GM21447 (cell line): ENCODE results near the gene LAMB2.

ENCODE experiments used
- ATAC-seq: cut with Tn5 transposase; IDR thresholded peaks from one replicate; pipeline ENCODE4 v1.9.1; 2021; ENCODE audit not compliant: unreplicated experiment

The LAMB2 gene

GRCh38 chr3:49132437-49133225 lies at the start of gene LAMB2:
Gene LAMB2 (minus strand): TSS chr3:49133050. CDS start chr3:49132867, 183 bp downstream.
- no peak for ATAC-seq

GRCh38 chr3:49181351-49181750 lies 48.5 kb upstream of the LAMB2 start:
- ATAC-seq, result no peak

- no peak for ATAC-seq
Measured at GRCh38 chr3:49180116-49180515, 47.3 kb upstream of the LAMB2 start.

GRCh38 chr3:49177073-49177472 lies 44.2 kb upstream of the LAMB2 start:
- no peak for ATAC-seq

GRCh38 chr3:49175530-49175929 lies 42.7 kb upstream of the LAMB2 start:
- no peak for ATAC-seq

GRCh38 chr3:49174397-49174985 lies 41.6 kb upstream of the LAMB2 start:
- no peak for ATAC-seq

- ATAC-seq, result no peak
Measured at GRCh38 chr3:49173792-49174170, 40.9 kb upstream of the LAMB2 start.

GRCh38 chr3:49173116-49173791 lies 40.4 kb upstream of the LAMB2 start:
- ATAC-seq, result no peak

- no peak for ATAC-seq
Measured at GRCh38 chr3:49172551-49173041, 39.7 kb upstream of the LAMB2 start.

- no peak for ATAC-seq
Measured at GRCh38 chr3:49171775-49172500, 39.1 kb upstream of the LAMB2 start.

- no peak for ATAC-seq
Measured at GRCh38 chr3:49171119-49171774, 38.4 kb upstream of the LAMB2 start, which contains the start of gene KLHDC8B. Gene KLHDC8B (plus strand): TSS chr3:49171598. CDS start chr3:49172770, 1,172 bp downstream.

- no peak for ATAC-seq
Measured at GRCh38 chr3:49170744-49171118, 37.9 kb upstream of the LAMB2 start.

GRCh38 chr3:49166752-49167556 lies 34.1 kb upstream of the LAMB2 start:
- ATAC-seq, result no peak

- ATAC-seq, result peak; percentile 68
Measured at GRCh38 chr3:49165771-49166751, 33.2 kb upstream of the LAMB2 start, which contains the start of gene CCDC71. Gene CCDC71 (minus strand): TSS chr3:49166331. CDS start chr3:49164208, 2,123 bp downstream.

- no peak for ATAC-seq
Measured at GRCh38 chr3:49164983-49165720, 32.3 kb upstream of the LAMB2 start.

- no peak for ATAC-seq
Measured at GRCh38 chr3:49163609-49164008, 30.8 kb upstream of the LAMB2 start.

GRCh38 chr3:49162751-49163419 lies 30.0 kb upstream of the LAMB2 start:
- no peak for ATAC-seq
